A172 (cell line): ENCODE measurements around the gene ELMO3. TPM values are rescaled to one million over a fixed set of nuclear protein-coding genes. Genes with fewer than 3 reads are reported as not detected.
A peak's percentile ranks its signal among the peaks of the same experiment; 100 is the strongest.

Experiments
- DNase-seq: peaks from one replicate; pipeline ENCODE4 v3.0.0-alpha.2; 2015; ENCODE audit warnings: low spot score
- total RNA-seq: library from RNA; depleted of rRNA; stranded (reverse); fragments of >200 nt; shearing (Covaris generic); gene quantifications from 2 replicates; pipeline ENCODE4 v1.2.3, GENCODE V29; 2014

Gene ELMO3
- total RNA-seq, 1 experiment from 2014 or later = 0.24 TPM

DNA sequence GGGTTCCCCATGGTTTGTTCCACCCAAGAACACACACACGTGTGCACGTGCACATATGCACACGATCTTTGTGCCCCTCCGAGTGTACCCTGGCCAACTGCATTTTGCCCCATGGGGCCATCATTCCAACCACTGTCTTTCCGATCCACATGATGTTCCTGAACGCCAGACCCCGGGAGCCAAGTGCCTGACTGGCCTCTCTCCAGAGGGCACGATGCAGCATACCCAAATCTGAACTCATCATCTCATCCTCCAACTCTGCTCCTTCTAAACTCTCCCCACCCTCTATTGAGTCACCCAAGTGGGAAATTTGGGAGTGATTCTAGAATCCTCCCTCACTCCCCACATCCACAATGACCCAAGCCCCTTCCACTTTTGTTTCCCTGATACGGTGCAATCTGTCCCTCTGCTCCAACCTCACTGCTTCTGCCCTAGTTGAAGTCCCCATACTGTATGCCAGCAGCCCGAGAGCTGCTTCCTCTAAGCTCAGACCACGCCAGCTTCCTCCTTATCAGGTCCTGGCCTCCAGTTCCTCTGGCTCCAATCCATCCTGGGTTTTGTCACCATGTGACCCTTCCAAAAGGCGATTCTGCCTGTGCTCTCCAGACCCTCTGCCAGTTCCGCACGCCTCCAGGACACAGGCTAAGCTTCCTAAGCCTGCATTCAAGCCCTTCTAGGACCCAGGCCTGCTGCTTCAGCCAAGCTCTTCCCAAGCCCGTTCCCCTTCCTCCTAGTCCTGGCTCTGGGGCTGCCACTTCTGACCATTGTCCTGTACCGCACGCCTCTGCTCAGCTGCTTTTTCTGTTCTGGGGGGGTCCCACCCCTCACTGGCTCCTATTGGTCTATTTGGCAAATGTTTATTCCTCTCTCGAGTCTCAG, 17.9 kb downstream of the ELMO3 start:
- DNase-seq = no peak

DNA sequence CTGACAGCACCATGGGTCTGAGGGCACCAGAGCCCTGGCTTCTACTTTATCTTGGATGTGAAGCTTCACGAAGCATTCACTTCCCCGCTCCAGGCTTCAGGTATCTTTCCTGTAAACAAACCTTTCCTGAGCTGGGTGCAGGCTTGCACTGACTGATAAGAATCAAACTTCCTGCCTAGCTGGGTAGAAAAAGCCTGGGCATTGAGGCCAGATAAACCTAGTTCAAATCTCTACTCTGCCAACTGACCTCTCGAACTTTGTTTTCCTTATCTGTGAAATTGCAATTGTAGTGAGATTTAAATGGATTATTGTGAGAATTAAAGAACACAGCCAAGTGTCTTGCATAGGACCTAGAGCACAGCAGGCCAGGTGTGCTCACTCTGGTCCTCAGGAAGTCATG, 25.1 kb downstream of the ELMO3 start:
- no peak for DNase-seq

DNA sequence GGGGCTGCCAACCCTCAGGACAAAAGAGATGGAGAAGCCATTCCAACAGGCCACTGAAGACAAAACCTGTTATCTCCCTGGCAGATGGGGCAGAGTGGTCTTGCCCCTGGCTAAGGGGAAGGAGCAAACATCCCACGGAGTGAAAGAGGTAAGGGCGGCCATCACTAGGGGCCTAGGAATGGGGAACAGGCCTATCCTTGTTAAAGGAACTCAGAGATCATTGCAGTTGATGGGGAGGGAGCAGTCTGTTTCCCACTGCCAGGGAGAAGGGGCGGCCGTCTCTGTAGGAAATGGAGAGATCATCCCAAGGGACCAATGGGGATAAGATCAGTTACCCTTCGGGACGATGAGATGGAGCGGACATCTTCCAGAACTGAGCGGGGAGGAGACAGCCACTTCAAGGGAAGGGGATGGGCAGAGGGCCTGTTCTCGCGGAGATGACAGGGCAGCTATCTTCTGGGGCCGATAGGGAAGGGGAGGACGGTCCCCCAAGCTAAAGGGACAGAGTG, 27.4 kb downstream of the ELMO3 start:
- no peak for DNase-seq

DNA sequence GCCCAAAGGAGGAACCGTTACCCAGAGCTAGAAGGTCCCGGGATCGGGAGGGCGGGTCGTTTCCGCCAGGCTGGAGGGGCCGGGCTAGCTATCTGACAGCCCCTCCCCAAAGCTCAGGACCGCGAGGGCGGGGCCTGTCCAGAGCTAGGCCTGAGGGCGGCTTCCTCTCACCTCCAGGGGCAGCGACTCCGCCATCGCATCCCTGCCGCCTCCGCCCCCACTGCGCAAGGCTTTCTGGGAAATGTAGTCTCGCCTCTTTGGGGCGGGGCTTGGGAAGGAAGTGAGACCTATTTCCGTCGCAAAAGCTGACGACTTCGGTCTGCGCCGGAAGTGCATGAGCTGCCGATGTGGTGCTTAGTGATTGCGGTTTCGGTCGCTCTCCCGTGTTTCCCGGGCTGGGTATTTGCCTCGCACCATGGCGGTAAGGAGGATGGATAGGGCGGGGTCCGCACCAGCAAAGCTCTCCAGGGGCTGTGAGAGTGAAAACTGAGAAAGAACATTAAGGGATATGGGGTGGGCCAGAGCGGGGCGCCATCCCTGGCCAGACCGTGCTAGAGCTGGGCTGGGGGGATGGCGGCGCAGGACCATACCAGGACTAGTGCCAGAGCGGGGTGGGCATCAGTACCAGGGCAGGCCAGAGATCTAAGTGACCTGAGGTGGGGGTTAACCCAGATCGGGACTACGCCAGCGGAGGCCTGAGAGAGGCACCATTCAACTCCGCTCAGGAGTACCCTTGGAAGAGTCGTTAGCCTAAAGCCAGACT, 28.1 kb downstream of the ELMO3 start, which contains the start of gene TMEM208:
TSS of gene TMEM208 (plus strand) at position 327 of the 763 bp plus-strand sequence. CDS start at position 416, 89 bp downstream.
- peak; percentile 97 for DNase-seq

DNA sequence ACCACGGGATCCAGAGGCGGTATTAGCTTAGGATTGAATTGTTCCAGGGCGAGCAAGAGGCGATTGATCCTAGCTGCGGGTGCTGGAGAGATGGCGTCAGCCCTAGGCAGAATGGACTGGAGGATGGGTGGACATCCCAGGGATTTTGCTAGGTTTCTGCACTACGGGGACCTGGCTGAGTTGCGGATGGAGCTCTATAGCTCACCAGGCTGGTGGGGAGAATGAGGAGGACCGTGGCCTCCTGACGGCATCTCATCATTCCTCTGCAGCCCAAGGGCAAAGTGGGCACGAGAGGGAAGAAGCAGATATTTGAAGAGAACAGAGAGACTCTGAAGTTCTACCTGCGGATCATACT, 28.6 kb downstream of the ELMO3 start:
- no peak for DNase-seq

DNA sequence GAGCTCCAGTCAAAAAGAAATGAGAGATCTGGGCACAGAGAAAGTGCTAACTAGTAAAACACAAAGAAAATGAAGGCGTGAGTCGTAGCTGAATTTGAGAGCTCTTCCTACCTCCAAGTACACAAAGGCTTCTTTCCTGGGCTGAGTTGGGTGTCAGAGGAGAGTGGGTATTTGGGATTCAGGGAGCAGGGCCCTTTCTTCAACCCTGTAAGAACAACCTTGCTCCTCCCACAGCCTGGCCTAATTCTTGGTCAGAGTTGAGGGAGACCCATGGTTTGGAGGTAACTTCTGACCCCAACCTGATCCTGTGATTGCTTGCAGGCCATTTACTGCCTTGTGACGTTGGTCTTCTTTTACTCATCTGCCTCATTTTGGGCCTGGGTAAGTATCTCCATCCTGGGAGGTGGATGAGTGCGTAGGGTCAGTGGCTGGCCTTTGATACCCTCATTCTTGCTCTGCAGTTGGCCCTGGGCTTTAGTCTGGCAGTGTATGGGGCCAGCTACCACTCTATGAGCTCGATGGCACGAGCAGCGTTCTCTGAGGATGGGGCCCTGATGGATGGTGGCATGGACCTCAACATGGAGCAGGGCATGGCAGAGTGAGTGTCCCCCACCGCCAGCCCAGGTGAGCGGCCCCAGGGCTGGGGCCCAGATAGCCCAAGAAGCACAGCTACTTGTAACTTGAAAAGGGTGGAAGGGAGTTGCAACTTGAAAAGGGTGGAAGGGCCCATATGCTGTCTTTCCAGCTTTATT, 29.3 kb downstream of the ELMO3 start:
- DNase-seq = no peak

DNA sequence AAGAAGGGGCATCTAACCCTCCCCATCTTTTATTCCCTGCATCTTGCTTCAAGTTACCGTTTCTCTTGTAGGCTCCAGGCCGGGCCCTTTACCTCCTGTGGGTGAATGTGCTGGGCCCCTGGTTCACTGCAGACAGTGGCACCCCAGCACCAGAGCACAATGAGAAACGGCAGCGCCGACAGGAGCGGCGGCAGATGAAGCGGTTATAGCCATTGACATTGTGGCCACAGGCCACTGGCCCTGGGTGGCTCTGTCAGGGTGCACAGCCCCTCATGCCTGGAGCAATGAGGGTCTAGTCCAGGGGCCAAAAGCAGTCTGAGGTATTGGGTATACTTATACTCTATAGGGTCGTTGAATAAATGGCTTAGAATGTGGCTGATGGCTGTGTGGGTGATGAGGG, 30.0 kb downstream of the ELMO3 start:
- no peak for DNase-seq

DNA sequence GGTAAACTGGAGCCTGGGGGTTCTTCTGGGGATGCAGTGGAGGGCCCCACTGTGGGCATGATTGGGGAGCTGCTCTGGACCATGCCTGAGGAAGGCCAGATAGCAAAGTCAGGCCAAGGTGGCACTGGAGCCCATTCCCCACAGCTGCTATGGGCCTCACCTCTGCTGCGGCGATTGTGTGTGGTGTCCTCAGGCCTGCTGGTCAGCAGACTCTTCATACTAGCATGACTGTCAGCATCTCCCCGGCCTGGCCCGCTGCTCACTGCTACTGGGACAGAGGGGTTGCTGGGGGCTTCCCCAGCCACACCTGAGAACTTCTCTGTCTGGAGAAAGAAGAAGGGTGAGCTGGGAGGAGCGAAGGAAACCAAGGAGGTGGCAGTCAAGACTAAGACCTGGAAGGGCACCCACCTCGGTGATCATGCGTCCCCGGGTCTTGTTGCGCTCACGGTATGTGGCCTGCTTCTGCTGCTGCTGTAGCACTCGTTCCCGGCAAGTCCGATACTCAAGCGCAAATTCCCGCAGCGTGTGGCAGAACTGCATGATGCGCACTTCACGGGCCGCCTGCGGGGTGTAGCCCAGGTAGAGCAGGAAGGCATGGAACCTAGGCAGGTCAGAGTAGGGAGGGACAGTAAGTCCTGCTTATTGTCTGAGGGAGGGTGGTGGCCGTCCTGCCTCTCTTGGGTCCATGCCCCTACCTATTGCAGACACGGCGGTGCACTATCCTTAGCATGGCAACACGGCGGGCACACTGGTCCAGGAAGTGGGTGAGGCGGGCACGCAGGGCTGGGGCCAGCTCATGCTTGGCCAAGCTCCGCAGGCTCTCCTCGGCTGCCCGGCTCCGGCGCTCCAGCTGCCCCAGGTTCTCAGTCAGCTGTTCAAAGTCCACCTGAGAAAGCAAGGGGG, 31.2 kb downstream of the ELMO3 start:
- DNase-seq = no peak

DNA sequence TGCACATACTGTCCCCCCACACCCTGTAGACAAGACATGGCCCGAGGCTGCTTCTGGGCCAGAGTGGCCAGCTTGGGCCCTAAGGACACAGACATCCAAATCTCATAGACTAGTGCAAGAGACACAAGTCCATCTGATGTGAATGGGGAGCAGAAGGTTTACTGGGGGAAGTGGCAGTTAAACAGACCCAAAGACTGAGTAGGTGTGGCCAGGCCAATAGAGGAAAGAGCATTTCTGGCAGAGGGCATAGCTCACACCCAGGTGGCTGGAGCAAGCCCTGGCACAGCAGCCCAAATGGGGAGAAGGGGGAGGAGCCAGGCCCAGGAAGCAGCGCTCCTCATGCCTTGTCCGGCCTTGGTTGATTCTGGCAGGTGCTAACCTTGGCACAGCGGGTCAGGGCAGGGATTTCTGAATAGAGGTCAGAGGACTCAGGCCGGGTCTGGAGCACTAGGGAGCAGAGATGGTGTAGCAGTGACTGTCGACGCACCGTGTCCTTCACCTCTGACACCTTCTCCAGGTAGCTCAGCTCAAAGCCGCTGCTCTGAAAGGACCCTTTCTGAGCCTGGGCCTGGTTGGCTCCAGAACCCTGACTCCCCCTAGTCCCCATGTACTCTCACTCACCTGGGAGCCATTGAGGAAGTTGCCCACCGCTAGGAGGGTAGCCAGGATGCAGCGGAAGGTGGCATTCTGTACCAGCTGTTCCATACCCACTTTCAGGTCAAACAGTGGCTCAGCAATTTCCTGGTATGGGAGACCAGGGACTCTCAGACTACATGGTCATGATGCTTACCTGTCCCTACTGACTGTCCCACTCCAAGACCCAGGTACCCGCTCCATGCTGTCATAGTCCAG, 32.1 kb downstream of the ELMO3 start:
- no peak for DNase-seq

DNA sequence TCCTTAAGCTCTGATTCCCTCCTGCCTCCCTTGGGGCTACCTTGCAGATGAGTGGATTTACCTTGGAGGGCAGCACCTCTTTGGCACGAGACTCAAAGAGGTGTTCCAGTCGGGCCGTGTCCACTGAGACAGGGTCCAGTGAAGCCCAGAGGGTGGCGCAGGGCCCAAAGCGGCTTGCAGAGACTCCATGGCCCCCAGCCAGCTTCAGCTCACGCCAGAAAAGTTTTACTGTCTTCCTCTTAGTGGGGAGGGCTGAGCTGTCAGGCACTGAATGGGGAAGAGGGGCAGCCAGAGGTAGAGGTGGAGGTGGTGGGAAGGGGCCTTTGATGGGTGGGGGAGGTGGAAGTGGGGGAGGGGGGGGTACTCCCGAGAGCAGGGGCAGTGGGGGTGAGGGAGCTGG, 34.7 kb downstream of the ELMO3 start:
- DNase-seq = no peak

DNA sequence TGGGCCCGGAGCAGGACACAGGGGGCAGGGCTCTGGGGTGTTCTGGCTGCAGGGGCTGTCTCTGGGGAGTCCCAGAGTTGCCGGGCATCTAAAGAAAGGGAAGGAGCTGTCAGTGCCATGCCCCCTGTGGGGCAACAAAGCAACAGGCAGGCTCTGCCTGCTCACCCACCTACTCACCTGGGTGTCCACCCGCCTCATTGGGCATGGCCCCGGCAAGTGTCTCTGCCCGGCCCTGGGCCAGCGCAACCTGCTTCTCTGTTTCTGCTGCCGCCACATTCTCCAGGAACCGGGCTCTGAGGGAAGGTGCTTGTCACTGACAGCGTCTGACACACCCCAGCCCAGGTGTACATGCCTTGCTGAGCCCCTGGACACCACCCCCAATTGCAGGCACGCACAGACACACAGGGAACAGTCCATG, 35.3 kb downstream of the ELMO3 start:
- DNase-seq = no peak

DNA sequence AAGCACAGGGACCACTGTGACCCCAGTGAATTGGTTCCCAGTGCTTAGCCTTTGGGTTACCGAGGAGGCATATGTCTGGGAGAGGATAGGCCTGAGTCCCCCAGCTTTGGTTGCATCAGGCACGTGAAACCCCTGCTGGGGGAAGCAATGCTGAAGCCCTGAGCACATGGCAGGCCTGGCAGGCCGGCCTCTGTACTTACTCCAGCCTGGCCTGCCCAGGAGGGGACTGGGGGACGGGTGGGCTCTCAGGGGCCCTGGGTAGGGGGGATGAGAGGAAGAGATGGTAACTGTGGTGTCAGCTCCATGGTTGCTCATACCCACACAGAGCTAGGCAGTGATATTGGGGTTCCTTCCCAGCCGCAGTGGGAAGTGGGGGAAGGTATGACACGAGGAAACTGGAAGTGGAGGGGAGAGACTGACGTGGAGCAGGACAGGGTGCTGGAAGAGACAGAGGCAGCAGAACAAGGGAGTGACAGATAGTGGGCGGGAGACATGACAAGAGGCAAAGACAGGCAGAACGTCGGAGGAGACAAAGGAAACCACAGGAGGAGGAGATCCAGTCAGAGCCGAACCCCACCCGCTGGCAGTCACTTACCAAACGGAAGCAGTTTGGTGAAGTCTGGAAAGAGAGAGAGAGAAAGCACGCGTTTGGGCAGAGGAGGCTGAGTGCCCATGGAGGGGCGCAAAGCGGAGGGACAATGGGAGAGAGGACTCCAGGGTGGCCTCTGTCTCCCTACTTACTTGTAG, 37.1 kb downstream of the ELMO3 start:
- DNase-seq = peak; percentile 79

DNA sequence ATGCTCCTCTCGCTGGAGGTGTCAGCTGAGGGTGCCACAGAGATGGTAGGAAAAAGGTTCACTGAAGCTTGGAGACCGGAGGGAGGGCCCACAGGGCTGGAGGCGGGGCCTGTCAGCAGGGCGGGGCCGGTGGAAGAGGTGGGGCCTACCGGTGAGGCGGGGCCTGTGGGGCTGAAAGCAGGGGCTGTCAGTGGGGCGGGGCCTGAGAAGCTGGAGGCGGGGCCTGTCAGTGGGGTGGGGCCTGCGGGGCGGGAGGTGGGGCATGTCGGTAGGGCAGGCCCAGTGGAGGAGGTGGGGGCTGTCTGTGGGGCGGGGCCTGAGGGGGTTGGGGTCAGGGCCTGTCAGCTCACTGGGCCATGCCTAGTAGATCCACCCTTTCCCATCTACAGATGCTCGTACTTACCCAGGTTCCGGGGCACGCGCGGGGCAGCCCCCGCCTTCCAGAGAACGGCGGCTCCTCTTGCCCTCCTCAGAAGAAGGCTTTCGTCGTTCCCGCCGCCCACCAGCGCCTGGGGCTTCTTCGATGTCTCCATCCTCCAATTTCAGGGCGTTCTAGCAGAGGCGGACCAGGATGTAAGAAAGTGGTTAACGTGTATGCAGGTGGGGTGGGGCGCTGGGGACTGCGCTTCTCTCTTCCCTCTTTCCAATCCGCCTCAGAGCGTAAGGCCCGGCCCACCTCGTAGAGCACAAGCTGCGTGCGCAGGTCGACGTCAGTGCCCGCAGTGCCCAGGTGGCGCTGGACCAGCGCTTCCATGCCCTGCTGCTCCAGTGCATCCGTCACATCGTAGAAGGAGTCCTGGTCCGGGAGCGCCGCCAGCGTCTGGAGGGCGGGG, 37.8 kb downstream of the ELMO3 start:
- peak; percentile 72 for DNase-seq

DNA sequence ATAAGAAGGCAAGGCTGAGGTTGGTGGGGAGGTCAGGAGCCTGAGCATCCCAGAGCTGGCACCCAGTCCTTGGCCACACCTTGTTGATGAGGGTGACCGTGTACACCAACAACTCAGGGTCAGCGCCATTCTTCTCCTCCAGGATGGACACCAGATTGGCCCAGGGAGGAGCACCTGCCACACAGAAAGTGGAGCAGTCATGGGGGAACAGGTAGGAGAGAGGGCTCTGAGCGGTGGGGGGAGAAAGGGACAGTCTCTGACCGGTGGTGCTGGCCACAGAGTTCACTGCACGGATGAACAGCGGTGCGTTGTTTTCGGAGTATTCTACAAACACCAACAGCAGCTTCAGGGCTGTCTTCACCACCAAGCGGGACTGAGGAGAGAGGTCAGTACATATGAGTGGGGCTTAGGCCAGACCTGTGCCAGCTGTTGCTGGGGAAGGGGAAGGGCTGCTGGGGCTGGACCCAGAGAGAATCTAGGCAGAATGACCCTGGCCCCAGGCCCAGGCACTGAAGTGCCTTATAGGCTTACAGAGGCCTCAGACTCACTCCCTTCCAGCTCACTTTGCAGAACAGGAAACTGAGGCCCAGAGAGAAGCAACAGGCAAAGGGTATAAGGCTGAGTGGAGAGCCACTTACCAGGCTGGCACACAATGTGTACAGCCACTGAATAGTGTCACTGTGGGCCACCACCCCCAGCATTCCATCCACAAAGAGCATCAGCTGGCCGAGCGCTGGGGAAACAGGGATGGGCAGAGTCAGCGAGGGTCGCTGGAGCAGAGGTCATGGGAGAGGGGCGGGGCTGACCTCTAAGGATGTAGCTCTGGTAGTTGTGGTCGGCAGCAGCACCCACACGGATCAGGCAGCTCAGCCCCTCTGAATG, 38.7 kb downstream of the ELMO3 start:
- no peak for DNase-seq

DNA sequence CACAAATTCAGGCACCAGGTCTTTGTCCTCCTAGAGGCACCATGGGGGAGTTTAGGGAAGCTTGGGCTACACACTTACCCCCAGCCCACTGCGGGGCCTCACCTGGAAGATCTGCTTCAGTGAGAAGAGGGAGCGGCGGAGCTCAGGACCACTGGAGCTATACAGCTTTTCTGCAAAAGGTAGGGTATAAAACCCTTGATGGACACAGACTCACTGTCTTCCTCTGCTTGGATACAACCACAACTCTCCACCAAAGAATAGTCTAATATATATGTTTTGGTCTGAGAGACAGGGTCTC, 39.3 kb downstream of the ELMO3 start:
- DNase-seq = no peak

DNA sequence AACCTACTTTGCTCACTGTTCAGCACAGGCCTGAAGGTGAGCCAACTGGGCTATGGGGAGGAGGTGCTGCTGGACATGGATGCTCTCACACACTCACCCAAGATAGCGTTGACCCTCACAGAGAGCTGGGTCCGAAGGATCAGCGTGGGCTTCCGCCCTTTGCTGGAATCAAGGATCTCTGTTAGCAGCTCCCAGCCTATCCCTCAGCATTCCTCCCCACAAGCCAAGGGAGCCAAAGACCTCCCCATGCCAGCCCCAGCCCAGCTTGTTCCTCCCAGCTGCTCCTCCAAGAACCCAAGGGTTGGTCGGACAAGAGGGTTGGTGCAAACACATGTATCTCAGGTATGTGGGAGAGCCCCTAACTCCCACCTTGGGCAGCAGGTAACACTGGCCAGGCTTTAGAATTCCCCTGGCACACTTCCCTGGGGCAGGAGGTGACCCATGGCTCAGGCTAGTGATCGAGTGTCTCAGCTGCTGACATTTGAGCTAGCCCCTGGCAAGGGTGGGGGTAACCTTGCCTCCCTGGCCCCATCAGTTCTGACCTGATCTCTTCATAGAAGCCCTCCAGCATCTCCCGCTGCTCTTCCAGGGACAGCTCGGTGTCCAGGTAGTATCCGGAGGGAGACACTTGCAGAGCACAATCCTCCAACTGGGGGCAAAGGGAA, 40.0 kb downstream of the ELMO3 start:
- no peak for DNase-seq

DNA sequence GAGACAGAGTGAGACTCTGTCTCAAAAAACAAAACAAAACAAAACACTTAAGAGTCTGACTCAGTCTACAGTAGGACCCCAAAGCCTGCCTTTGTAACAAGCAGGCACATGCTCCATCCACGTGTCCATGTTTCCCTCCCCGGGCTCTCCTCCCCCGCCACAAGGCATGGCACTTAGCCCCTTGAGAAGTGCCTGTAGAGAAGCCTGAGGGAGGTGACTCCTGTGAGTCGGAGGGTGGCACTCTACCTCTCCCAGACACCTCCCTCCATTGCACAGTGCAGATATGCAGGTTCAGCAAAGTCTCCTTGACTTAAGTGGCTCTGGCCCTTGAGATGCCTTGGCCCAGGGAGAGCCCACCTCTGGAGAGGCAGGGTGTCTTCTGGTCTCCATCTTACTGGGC, 41.6 kb downstream of the ELMO3 start:
- no peak for DNase-seq
